Esophagus muscularis mucosa (tissue), 4 donors: ENCODE data around the gene RFTN1. TPM values are rescaled to one million over a fixed set of nuclear protein-coding genes. Genes with fewer than 3 reads are reported as not detected.

Experiments used
- DNase-seq: peaks from one replicate; pipeline ENCODE4 v3.0.0-alpha.2; 2017; ENCODE audit errors: extremely low spot score
- H3K27ac ChIP-seq, 4 donors: fragments of 200-600 bp; sonication (generic); replicated peaks in 1 of 4; 1 replicate in 3 of 4; 2 replicates in 1 of 4; pipeline ENCODE4 v1.5.1; 2016 to 2019; ENCODE audit warnings: mild to moderate bottlenecking in 1 of 4
- H3K27me3 ChIP-seq, 4 donors: fragments of 200-600 bp; sonication (generic); one replicate each; pipeline versions ENCODE4 v1.5.1 to v1.6.0; 2016 to 2019
- H3K36me3 ChIP-seq, 4 donors: fragments of 200-600 bp; sonication (generic); one replicate each; pipeline ENCODE4 v1.5.1; 2016 to 2019
- H3K4me1 ChIP-seq, 4 donors: fragments of 200-600 bp; sonication (generic); one replicate each; pipeline ENCODE4 v1.5.1; 2016 to 2019
- H3K4me3 ChIP-seq, 4 donors: fragments of 200-600 bp; sonication (generic); 1 replicate in 2 of 4; 2 replicates in 2 of 4; pipeline ENCODE4 v1.5.1; 2016 to 2019; ENCODE audit warnings: mild to moderate bottlenecking in 4 of 4, moderate library complexity in 1 of 4
- H3K9me3 ChIP-seq, 4 donors: fragments of 200-600 bp; sonication (generic); 1 replicate in 3 of 4; 2 replicates in 1 of 4; pipeline ENCODE4 v1.5.1; 2016 to 2019
- EP300 ChIP-seq: sonication (generic); formaldehyde crosslinking; IDR thresholded peaks from one replicate; pipeline ENCODE4 v1.6.1; 2017; ENCODE audit warnings: antibody characterized with exemption
- POLR2A ChIP-seq: fragments of 450-650 bp; IDR thresholded peaks from one replicate; pipeline ENCODE4 v1.6.1; 2017; ENCODE audit warnings: antibody characterized with exemption, moderate library complexity, mild to moderate bottlenecking, low read depth
- POLR2AphosphoS5 ChIP-seq, 2 donors: sonication (generic); formaldehyde crosslinking; IDR thresholded peaks; one replicate each; pipeline ENCODE4 v1.6.1; 2017; ENCODE audit warnings: antibody characterized with exemption in 2 of 2
- WGBS: methylation state at CpG from one replicate; pipeline ENCODE4 v1.1.5; 2018; 5-methylcytosine and 5-hydroxymethylcytosine counted together
- intact Hi-C: fragments of 100-400 bp; cut with DNase I; formaldehyde crosslinking; loops from one replicate; pipeline ENCODE4 v1.15.1; 2023
- total RNA-seq, 4 donors: library from RNA; depleted of rRNA; stranded (reverse); fragments of >200 nt; gene quantifications; one replicate each; pipeline versions ENCODE4 v1.1.0 to v1.2.1, GENCODE V29; 2016
- TF ChIP-seq, protein P1 (sequence below), 3 experiments: fragments of 200-600 bp in 2 of 3; fragments of 450-650 bp in 1 of 3; sonication (generic) in 2 of 3; IDR thresholded peaks; one replicate each; pipeline ENCODE4 v1.5.1; 2017 to 2019; ENCODE audit warnings: antibody characterized with exemption in 3 of 3, mild to moderate bottlenecking in 2 of 3, moderate library complexity in 1 of 3

Gene RFTN1
- total RNA-seq, 4 donors from 2014 or later = 79.7 to 142 (median 104) TPM

DNA sequence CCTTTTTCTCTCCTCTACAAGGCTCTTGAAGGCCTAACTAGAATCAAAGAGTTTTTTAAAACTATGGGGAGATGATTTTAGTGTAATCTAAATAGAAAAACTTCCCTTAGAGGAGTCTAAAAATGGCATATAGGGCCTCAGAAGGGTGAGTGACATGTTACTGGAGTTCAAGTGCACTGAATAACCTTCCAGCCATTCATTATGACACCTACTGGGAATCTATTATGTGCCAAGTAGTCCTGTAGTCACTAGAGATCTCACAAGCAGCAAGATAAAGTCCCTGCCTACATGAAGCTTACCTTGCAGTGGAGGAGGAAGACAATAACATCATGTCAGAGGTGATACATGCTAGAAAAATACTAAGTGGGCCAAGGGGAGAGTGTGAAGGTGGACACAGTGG, 152.4 kb downstream of the RFTN1 start:
- Histone ChIP-seq H3K4me3 (no peak overlapping the region), H3K27ac (peak overlapping the region; percentile 12 to 46 (median 14)), H3K9me3 (no peaks in the 10 kb centered on the region), H3K27me3 (no peaks in the 10 kb centered on the region), H3K4me1 (peaks cover 26 to 46% (median 39%) of the 10 kb centered on the region in 4 donors), H3K36me3 (peaks cover 0 to 49% (median 25%) of the 10 kb centered on the region in 4 donors)
- TF ChIP-seq, protein P1, sequence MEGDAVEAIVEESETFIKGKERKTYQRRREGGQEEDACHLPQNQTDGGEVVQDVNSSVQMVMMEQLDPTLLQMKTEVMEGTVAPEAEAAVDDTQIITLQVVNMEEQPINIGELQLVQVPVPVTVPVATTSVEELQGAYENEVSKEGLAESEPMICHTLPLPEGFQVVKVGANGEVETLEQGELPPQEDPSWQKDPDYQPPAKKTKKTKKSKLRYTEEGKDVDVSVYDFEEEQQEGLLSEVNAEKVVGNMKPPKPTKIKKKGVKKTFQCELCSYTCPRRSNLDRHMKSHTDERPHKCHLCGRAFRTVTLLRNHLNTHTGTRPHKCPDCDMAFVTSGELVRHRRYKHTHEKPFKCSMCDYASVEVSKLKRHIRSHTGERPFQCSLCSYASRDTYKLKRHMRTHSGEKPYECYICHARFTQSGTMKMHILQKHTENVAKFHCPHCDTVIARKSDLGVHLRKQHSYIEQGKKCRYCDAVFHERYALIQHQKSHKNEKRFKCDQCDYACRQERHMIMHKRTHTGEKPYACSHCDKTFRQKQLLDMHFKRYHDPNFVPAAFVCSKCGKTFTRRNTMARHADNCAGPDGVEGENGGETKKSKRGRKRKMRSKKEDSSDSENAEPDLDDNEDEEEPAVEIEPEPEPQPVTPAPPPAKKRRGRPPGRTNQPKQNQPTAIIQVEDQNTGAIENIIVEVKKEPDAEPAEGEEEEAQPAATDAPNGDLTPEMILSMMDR (IDR thresholded peaks at IDR 0.05) = no peak
- TF ChIP-seq POLR2AphosphoS5 (IDR thresholded peaks at IDR 0.05) (no peak), EP300 (no peak), POLR2A (no peak)
- intact Hi-C loops = no loop called here
- no peak for DNase-seq

GRCh38 chr3:16359331-16359730, 154.2 kb downstream of the RFTN1 start:
- H3K4me3 ChIP-seq = no peak overlapping the region
- WGBS = 47% methylated on average over 4 of the region's 4 CpGs
- no peak for DNase-seq
- H3K9me3 ChIP-seq = no peaks in the 10 kb centered on the region
- peaks cover 22 to 54% (median 37%) of the 10 kb centered on the region in 4 donors for H3K4me1 ChIP-seq
- intact Hi-C loops = no loop called here
- peak overlapping the region; percentile 68 to 76 (median 74) for H3K27ac ChIP-seq
- H3K36me3 ChIP-seq = peaks cover 0 to 41% (median 23%) of the 10 kb centered on the region in 4 donors
- no peaks in the 10 kb centered on the region for H3K27me3 ChIP-seq
- no peak for TF ChIP-seq POLR2A
- TF ChIP-seq, protein P1 (IDR thresholded peaks at IDR 0.05) = no peak
- no peak for TF ChIP-seq POLR2AphosphoS5 (IDR thresholded peaks at IDR 0.05)
- no peak for TF ChIP-seq EP300

GRCh38 chr3:16358336-16358735, 155.2 kb downstream of the RFTN1 start:
- peak overlapping the region; percentile 68 to 76 (median 74) for H3K27ac ChIP-seq
- H3K4me3 ChIP-seq = no peak overlapping the region
- TF ChIP-seq, protein P1 (IDR thresholded peaks at IDR 0.05) = no peak
- TF ChIP-seq POLR2A = no peak
- no peak for TF ChIP-seq POLR2AphosphoS5 (IDR thresholded peaks at IDR 0.05)
- no peak for TF ChIP-seq EP300
- peaks cover 22 to 57% (median 39%) of the 10 kb centered on the region in 4 donors for H3K4me1 ChIP-seq
- DNase-seq = no peak
- intact Hi-C loops = no loop called here
- H3K9me3 ChIP-seq = no peaks in the 10 kb centered on the region
- WGBS = 46% methylated on average over 3 of the region's 3 CpGs
- H3K27me3 ChIP-seq = no peaks in the 10 kb centered on the region
- peaks cover 0 to 34% (median 19%) of the 10 kb centered on the region in 4 donors for H3K36me3 ChIP-seq

- no peak for TF ChIP-seq EP300
- TF ChIP-seq, protein P1 (IDR thresholded peaks at IDR 0.05) = peak in 1 of 3 experiments; percentile 4
- no peak for TF ChIP-seq POLR2A
- TF ChIP-seq POLR2AphosphoS5 (IDR thresholded peaks at IDR 0.05) = peak in 1 of 2 donors; percentile 17
These were observed 156.0 kb downstream of the RFTN1 start for GRCh38 chr3:16357186-16358121.

More at GRCh38 chr3:16357186-16358121, 156.0 kb downstream of the RFTN1 start:
- intact Hi-C loops = no loop called here
- Histone ChIP-seq H3K4me1 (peaks cover 22 to 66% (median 44%) of the 10 kb centered on the region in 4 donors), H3K27me3 (no peaks in the 10 kb centered on the region), H3K4me3 (no peak overlapping the region), H3K36me3 (peaks cover 0 to 30% (median 20%) of the 10 kb centered on the region in 4 donors), H3K9me3 (no peaks in the 10 kb centered on the region), H3K27ac (peak overlapping the region; percentile 68 to 76 (median 74))
- no peak for DNase-seq
- WGBS = 50% methylated on average over 9 of the region's 9 CpGs
